ENCODE data around the gene KCNF1. TPM values are rescaled to one million over a fixed set of nuclear protein-coding genes. Genes with fewer than 3 reads are reported as not detected.

The KCNF1 gene
- total RNA-seq, 1 experiment from 2014 or later, result 3.2 TPM

DNA sequence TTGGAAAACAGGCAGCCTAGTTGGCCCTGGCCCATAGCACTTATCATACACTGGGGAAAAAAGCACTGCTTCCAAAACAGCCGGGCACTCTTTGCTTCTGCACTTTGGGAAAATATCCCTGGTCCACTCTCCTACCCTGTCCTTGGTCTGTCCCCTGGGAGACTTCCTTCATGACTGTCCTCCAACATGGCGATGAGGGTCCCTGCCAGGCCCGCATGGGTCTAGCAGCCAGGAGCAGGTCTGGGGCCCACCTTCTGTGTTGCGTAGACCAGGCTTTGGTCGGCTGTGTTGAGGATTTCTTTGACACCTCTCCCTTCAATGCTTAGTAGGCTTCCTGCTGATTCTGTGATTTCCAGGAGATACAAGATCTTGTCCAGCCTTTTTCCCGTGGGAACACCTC lies 12.2 kb downstream of the KCNF1 start:
- H3K36me3 Mint-ChIP-seq (ENCODE audit: insufficient read depth in 1 of 3, low read depth in 3 of 3), result no peaks in the 10 kb centered on the region

More for the DNA sequence above, 12.2 kb downstream of the KCNF1 start:
- no peak overlapping the region for H3K9ac ChIP-seq (ENCODE audit: extremely low read depth, insufficient read length, low read length)
- Mint-ChIP-seq H3K27ac (no peak overlapping the region), H3K4me3 (no peak overlapping the region), H3K4me1 (peaks cover 21 to 37% of the 10 kb centered on the region in 2 experiments), H3K27me3 (ENCODE audit: low read depth) (peaks cover 11% of the 10 kb centered on the region), H3K9me3 (no peaks in the 10 kb centered on the region; a peak in 1 of 5 replicates)
- no peak for DNase-seq
- H4K91ac ChIP-seq (ENCODE audit: insufficient read length, low read depth, low read length), result no peak overlapping the region
- H3K79me2 ChIP-seq (ENCODE audit: insufficient read depth, low read length), result no peaks in the 10 kb centered on the region
- no peak overlapping the region for H2BK5ac ChIP-seq (ENCODE audit: insufficient read length, low read length)
- H3K4ac ChIP-seq (ENCODE audit: low read depth, low read length), result no peak overlapping the region
- H2AFZ ChIP-seq (ENCODE audit: low read length), result no peak overlapping the region
- H3K4me2 ChIP-seq (ENCODE audit: insufficient read depth, insufficient read length, low read length), result no peak overlapping the region
- no peaks in the 10 kb centered on the region for H3K9me3 ChIP-seq (ENCODE audit: control insufficient read depth, low read depth, low read length)
- H3K27ac ChIP-seq (ENCODE audit: insufficient read length, low read depth, low read length), result no peak overlapping the region
- H3T11ph ChIP-seq (ENCODE audit: low read length), result no peak overlapping the region
- H3K56ac ChIP-seq (ENCODE audit: insufficient read length, low read depth, low read length), result no peak overlapping the region
- H3K4me1 ChIP-seq (ENCODE audit: insufficient read depth, low read length), result peaks cover 9% of the 10 kb centered on the region; the same call in 1 of the 2 replicates
- no CpG with 5 or more reads among the region's 6 CpGs for WGBS (ENCODE audit: extremely low coverage, insufficient read length, low lambda C conversion rate)
- H2BK15ac ChIP-seq (ENCODE audit: low read depth, low read length), result no peak overlapping the region
- H2AK5ac ChIP-seq (ENCODE audit: insufficient read length, low read length), result no peak overlapping the region
- no peak overlapping the region for H3K14ac ChIP-seq (ENCODE audit: insufficient read depth, low read length)
- no peak overlapping the region for H2BK120ac ChIP-seq (ENCODE audit: low read depth, low read length, poor library complexity, severe bottlenecking)
- no peaks in the 10 kb centered on the region for H3K27me3 ChIP-seq (ENCODE audit: insufficient read depth, low read length)
- peaks cover 2% of the 10 kb centered on the region for H4K20me1 ChIP-seq (ENCODE audit: control insufficient read depth, insufficient read depth, insufficient read length)
- no peaks in the 10 kb centered on the region for H3K23me2 ChIP-seq (ENCODE audit: insufficient read length, low read depth, low read length, poor library complexity, severe bottlenecking)
- TF ChIP-seq, protein P1, sequence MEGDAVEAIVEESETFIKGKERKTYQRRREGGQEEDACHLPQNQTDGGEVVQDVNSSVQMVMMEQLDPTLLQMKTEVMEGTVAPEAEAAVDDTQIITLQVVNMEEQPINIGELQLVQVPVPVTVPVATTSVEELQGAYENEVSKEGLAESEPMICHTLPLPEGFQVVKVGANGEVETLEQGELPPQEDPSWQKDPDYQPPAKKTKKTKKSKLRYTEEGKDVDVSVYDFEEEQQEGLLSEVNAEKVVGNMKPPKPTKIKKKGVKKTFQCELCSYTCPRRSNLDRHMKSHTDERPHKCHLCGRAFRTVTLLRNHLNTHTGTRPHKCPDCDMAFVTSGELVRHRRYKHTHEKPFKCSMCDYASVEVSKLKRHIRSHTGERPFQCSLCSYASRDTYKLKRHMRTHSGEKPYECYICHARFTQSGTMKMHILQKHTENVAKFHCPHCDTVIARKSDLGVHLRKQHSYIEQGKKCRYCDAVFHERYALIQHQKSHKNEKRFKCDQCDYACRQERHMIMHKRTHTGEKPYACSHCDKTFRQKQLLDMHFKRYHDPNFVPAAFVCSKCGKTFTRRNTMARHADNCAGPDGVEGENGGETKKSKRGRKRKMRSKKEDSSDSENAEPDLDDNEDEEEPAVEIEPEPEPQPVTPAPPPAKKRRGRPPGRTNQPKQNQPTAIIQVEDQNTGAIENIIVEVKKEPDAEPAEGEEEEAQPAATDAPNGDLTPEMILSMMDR (conservative IDR thresholded peaks at IDR 0.05), result no peak
- no peaks in the 10 kb centered on the region for H3K79me1 ChIP-seq (ENCODE audit: insufficient read depth, low read depth, low read length, poor library complexity, severe bottlenecking)
- no peak overlapping the region for H4K5ac ChIP-seq (ENCODE audit: insufficient read length, low read depth, low read length)
- no peak overlapping the region for H2BK12ac ChIP-seq (ENCODE audit: insufficient read length, low read depth, low read length)
- no peak overlapping the region for H3K18ac ChIP-seq (ENCODE audit: insufficient read length, low read depth, low read length)
- H3K23ac ChIP-seq (ENCODE audit: insufficient read length, low read depth, low read length), result no peak overlapping the region
- no peak overlapping the region for H2BK20ac ChIP-seq (ENCODE audit: low read depth, low read length, poor library complexity, severe bottlenecking)
- H4K8ac ChIP-seq (replicated peaks; ENCODE audit: insufficient read length, low read depth, low read length), result no peak overlapping the region

Measured in H9 (cell line).